Stimulated activated CD4-positive, alpha-beta T cell treated with anti-CD3 and anti-CD28 coated beads, Interleukin-1b, Interleukin-23, amount 100 ng/mL, for 24 hours (primary cell): ENCODE measurements around the gene ALKBH5.
"Not testable (repeated sequence)": the region's sequence is repeated elsewhere in the genome, so short reads cannot be mapped to it uniquely, and the experiment has no call there.

Experiments
- DNase-seq, 4 experiments: peaks; one replicate each; pipeline ENCODE4 v3.0.0-alpha.2; 2020; ENCODE audit warnings: low read depth in 4 of 4, low spot score in 1 of 4

ALKBH5 gene

DNA sequence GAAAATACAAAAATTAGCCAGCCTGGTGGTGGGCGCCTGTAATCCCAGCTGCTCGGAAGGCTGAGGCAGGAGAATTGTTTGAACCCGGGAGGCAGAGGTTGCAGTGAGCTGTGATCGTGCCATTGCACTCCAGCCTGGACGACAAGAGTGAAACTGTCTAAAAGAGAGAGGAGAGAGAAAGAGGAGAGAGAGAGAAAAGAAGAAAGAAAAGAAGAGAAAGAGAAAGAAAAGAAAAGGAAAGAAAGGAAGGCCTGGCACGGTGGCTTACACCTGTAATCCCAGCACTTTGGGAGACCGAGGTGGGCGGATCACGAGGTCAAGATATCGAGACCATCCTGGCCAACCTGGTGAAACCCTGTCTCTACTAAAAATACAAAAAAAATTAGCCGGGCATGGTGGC, 33.3 kb downstream of the ALKBH5 start:
- not testable (repeated sequence) for DNase-seq

DNA sequence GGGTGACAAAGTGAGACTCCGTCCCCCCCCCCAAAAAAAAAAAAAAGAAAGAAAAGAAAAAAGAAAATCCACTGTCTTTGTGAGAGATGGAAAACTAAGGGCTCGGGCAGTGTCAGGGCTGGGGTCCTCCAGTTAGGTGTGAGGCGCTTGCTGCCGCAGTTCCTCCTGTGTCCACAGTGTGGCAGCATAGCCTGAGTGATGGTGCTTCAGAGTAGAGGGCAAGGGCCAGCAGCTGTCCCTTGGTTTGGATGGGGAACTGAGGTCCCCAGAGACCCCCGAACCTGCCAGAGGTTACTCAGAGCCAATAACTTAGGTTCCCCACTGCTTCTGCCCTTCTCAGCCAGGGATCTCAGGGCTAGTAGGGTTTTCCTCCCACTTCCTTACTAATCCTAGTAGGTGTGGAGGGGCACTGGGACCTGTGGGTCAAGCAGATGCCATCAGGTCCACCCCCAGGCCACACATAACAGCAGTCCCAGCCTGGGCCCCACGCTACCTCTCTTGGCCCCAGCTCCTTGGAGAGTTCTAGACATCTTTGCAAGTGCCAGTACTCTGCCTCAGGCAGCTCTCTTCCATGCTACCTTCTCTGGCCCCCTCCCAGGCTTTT, 33.9 kb downstream of the ALKBH5 start:
- DNase-seq = peak; percentile 49 to 66 (median 52)

DNA sequence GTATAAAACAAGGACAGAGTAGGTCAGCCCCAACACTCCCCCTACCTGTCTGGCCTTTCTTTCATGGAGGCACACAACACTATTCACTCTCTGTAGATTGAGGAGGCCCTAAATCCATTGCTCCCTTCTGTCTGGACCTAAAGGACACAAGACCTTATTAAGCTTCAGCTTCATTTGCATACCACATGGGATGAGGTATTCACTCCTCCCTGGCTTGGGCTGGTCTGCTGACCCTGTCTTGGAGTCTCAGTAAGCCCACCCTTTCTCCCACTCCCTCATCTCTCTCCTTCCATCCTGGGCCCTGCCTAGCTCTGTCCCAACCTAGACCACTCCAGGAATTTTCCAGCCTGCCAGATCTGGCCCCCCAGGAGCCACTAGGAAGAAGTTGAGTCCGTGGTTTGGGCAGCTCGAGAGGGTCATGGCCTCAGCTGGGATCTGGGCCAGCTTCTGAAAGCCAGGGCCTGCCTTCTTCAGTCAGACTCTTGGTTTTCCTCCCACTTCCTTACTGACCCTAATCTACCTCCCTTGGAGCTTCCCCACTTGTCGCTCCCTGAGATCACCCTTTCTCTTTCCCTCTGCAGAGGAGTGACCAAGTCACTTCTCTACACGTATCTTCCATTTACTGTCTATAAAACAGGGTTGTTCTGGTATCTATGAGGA, 35.3 kb downstream of the ALKBH5 start:
- no peak for DNase-seq

- no peak for DNase-seq
Observed at GRCh38 chr17:18224053-18224386, 40.4 kb downstream of the ALKBH5 start.

DNA sequence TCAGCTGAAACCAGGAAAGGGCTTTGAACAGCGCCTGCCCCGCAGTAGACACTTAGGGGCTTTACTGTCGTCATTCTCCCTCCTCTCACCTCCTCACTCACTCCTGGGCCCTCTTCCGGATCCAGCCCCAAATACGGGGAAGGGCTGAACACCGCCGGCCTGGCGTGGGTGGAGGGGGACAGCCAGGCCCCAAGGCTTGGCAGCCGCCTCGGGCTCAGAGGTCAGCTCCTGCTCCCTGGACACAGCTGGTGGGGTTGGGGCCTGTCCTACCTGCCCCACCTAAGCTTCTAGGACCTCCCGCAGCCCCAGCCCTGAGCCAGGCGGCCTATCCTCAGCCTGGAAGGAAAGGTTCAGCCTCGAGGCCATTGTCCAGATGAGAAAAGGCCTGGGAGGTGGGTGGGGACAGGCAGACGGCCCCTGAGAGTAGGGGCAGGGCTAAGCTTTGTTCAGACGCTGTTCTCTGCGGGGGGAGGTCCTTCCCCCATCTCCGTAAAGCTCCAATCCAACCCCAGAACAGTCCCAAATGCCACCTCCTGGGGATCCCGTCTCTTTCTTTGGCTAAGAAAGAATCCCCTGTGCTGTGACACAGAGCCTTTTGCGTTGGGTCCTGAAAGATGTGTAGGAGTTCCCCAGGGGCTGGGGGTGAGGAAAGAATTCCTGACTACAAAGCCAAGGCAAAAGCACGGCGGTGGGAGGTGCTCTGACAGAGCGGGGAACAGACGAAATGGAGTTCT, 40.9 kb downstream of the ALKBH5 start:
- DNase-seq = no peak

GRCh38 chr17:18225121-18225641, 41.6 kb downstream of the ALKBH5 start, which contains the start of gene LLGL1:
Gene LLGL1, plus strand, starts transcription at chr17:18225635. Its CDS starts 48 bp downstream, at chr17:18225683.
- DNase-seq = peak; percentile 88 to 97 (median 94)

- peak in 2 of 4 experiments; percentile 14 to 21 for DNase-seq
Observed at GRCh38 chr17:18225642-18226283, 42.1 kb downstream of the ALKBH5 start.

GRCh38 chr17:18226284-18226945, 42.8 kb downstream of the ALKBH5 start:
- DNase-seq = no peak

GRCh38 chr17:18227635-18228034, 44.0 kb downstream of the ALKBH5 start:
- no peak for DNase-seq

- no peak for DNase-seq
Observed at GRCh38 chr17:18228176-18228682, 44.6 kb downstream of the ALKBH5 start.

GRCh38 chr17:18229254-18229653, 45.6 kb downstream of the ALKBH5 start:
- DNase-seq = no peak

- no peak for DNase-seq
Observed at GRCh38 chr17:18229771-18230170, 46.1 kb downstream of the ALKBH5 start.

DNA sequence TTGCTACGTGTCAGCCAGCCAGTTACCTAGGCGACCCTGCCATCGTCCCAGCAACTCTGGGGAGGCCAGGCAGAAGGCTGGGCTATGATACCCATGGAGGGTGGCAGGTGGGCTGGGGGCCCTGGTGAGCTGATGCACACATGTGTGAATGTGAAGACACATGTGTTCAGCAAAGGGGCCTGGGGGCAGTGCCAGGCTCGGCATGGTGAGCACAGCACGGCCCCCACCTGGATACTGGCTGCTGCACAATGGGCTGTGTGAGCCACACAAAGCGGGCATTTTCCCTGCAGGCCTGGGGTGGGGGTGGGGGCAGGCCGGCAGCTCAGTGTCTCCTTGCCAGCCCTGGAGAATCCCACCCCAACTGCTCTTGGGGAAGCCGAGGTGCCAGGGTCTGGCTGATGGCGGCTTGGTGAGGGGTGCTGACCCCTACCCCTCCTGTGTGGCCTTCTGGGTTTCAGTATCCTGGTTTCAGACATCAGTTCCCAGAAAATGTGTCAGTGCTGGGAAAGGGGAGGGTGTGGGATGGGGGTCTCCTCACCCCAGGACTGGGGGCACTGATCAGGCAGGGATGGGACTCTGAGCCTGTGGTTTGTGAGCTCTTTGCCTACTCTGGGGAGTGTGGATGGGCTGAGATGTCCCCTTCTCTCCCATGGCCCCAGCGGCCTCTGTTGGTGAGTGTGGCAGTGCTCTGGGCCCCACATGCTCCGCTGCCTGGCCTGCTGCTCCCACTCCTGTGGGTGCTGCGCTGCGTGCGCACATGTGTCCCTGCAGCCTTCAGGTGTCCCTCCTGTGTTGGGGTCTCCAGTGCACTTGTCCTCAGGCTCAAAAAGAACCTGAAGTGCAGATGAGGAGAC, 46.9 kb downstream of the ALKBH5 start:
- no peak for DNase-seq

DNA sequence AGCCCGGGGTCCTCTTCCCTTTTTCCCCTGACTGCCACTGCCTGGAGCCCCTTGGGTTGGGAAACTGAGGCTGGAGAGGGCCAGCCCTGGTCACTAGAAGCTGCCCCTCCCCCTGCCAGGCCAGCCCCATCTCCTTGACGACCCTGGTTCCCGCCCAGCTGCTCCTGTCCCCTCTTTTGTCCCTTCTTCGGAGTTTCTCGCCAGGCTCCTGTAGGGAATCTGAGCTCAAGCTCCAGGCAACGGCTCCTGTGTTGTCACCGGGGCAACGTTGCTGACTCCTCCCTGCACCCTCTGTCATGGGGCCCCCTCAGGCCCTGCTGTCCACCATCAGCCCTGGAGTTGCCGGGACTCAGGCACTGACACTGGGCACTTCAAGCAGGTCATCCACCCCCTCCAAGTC, 47.5 kb downstream of the ALKBH5 start:
- no peak for DNase-seq

DNA sequence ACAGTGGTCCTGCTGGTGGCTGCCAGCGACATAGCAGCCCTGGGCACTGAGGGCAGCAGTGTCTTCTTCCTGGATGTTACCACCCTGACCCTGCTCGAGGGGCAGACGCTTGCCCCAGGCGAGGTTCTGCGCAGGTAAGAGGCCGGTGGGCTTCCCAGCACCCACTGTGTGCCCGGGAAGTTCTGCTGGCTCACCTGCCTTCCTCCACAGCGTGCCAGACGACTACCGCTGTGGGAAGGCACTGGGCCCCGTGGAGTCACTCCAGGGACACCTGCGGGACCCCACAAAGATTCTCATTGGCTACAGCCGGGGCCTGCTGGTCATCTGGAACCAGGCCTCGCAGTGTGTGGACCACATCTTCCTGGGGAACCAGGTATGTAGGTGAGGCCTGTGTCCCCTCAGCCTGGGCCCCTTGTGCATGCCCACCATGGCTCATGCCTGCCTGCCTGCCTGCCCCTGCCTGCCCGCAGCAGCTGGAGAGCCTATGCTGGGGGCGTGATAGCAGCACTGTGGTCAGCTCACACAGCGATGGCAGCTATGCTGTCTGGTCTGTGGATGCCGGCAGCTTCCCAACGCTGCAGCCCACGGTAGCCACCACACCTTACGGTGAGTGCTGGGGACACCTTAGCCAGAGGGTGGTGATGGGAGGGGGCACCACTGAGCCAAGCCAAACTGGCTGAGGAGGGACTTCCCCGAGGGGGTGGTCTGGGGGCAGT, 50.3 kb downstream of the ALKBH5 start:
- DNase-seq = no peak

DNA sequence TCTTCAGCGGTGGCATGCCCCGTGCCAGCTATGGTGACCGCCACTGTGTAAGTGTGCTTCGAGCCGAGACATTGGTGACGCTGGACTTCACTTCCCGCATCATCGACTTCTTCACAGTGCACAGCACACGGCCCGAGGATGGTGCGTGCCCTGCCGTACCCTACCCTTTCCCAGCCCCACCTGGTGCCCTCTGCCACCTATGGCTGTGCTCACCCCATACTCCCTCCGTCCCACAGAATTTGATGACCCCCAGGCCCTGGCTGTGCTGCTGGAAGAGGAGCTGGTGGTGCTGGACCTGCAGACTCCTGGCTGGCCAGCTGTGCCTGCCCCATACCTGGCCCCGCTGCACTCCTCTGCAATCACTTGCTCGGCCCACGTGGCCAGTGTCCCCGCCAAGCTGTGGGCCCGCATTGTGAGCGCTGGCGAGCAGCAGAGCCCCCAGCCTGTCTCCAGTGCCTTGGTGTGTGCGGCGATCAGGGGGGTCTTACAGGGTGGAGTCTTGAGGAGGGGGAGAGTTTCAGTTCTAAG, 51.3 kb downstream of the ALKBH5 start:
- no peak for DNase-seq

DNA sequence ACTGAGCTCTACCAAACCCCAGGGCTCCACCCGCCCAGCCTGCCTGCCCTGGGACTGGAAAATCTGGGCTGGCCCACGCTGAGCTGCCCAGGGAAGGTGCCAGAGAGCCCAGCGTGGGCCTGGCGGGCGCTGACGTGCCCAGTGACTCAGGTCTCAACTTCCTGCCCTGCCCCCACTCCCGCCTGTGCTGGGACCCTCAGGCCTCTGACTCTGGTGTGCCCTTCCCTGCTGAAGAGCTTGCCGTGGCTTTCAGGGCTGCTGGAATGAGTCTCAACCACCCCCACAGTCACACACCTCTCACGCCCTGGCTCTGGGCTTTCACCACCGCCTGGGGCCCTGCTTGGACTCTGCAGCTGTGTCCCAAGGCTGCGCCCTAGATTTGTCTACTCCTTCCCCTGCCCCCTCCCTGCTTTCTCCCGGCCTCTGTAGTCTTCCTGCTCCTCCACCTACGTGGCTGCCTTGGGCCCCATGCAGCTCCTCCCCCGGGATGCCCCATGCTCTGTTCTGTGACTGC, 52.2 kb downstream of the ALKBH5 start:
- peak in 1 of 4 experiments; percentile 30 for DNase-seq

GRCh38 chr17:18236494-18236893, 52.9 kb downstream of the ALKBH5 start:
- DNase-seq = no peak

DNA sequence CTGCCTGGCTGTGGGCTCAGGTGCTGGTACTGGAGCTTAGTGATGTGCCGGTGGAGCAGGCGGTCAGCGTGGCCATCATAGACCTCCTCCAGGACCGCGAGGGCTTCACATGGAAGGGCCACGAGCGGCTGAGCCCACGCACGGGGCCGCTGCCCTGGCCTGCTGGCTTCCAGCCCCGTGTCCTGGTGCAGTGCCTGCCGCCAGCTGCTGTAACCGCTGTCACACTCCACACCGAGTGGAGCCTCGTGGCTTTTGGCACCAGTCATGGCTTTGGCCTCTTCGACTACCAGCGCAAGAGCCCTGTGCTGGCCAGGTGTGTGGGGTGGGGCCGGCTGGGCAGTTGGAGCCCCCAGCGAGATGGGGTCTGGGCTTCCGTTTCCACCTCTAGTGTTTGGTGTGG, 53.8 kb downstream of the ALKBH5 start:
- DNase-seq = no peak
